MM.1S (cell line): ENCODE results near the gene MAJIN.

Experiments used
- CTCF ChIP-seq: fragments of 300-600 bp; sonication (generic); IDR thresholded peaks from 2 replicates; pipeline ENCODE4 v1.5.1; 2016; ENCODE audit warnings: antibody characterized with exemption, low read length, mixed read lengths
- EZH2 ChIP-seq: fragments of 300-600 bp; sonication (generic); optimal IDR thresholded peaks from 2 replicates; pipeline ENCODE3; 2017; ENCODE audit warnings: low read depth, mild to moderate bottlenecking, antibody characterized with exemption, low read length, mixed read lengths

GRCh38 chr11:64970731-64971151 is 1.2 kb downstream of the MAJIN start:
- TF ChIP-seq CTCF (no peak), EZH2 (no peak)
